Stimulated activated naive B cell treated with anti-CD40 and anti-IgM and Interleukin-4, amounts not matched to agents 10 μg/mL and 1 μg/mL and 100 μg/mL, for 72 hours (primary cell): ENCODE measurements around the gene SCN2B.
A peak's percentile ranks its signal among the peaks of the same experiment; 100 is the strongest.

Source experiments
- ATAC-seq, 2 donors: fragments of 150-1000 bp; cut with Tn5 transposase; replicated peaks; 2 replicates each; pipeline ENCODE4 v1.10.0; 2021; ENCODE audit warnings: moderate library complexity in 1 of 2
- DNase-seq: peaks from one replicate; pipeline ENCODE4 v3.0.0; 2021
- H3K27ac Mint-ChIP-seq: one replicate; pipeline ENCODE4 v1.8.0; 2022; ENCODE audit warnings: mild to moderate bottlenecking, mixed read lengths
- H3K27me3 Mint-ChIP-seq, 2 donors: one replicate each; pipeline ENCODE4 v1.8.0; 2022; ENCODE audit warnings: mixed read lengths in 2 of 2
- H3K36me3 Mint-ChIP-seq, 2 donors: one replicate each; pipeline ENCODE4 v1.8.0; 2022; ENCODE audit warnings: mixed read lengths in 2 of 2, mild to moderate bottlenecking in 1 of 2
- H3K4me1 Mint-ChIP-seq, 2 donors: one replicate each; pipeline ENCODE4 v1.8.0; 2022; ENCODE audit warnings: mixed read lengths in 2 of 2, mild to moderate bottlenecking in 1 of 2
- H3K4me3 Mint-ChIP-seq, 2 donors: one replicate each; pipeline ENCODE4 v1.8.0; 2022; ENCODE audit warnings: mild to moderate bottlenecking in 2 of 2, mixed read lengths in 2 of 2, moderate library complexity in 1 of 2
- H3K9me3 Mint-ChIP-seq, 2 donors: one replicate each; pipeline ENCODE4 v1.8.0; 2022; ENCODE audit warnings: mixed read lengths in 2 of 2, mild to moderate bottlenecking in 1 of 2

The SCN2B gene

DNA sequence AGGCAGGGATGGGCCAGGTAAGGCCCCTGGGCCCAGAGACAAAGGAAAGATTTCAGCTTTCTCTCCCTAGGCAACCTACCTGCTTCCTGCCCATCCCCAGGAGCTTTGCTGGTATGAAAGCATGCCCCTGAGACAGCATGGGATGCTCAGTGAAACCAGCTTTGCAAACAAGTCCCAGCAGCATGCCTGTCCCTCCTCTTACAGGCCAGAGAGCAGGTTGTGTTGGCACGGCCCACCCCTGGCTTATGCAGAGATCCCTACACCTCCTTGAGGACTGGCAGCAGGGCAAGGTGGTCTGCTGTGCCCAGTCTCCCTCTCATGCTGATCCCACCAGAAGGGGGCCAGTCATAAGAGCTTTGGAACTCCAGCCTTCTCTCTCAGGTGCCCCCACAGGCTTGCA lies 26.9 kb downstream of the SCN2B start:
- Mint-ChIP-seq H3K27ac (no peak overlapping the region), H3K36me3 (no peaks in the 10 kb centered on the region), H3K9me3 (no peaks in the 10 kb centered on the region), H3K27me3 (peaks cover 61 to 87% of the 10 kb centered on the region in 2 donors), H3K4me3 (no peak overlapping the region), H3K4me1 (peaks cover 8 to 17% of the 10 kb centered on the region in 2 donors)
- ATAC-seq (no peak), DNase-seq (no peak)

DNA sequence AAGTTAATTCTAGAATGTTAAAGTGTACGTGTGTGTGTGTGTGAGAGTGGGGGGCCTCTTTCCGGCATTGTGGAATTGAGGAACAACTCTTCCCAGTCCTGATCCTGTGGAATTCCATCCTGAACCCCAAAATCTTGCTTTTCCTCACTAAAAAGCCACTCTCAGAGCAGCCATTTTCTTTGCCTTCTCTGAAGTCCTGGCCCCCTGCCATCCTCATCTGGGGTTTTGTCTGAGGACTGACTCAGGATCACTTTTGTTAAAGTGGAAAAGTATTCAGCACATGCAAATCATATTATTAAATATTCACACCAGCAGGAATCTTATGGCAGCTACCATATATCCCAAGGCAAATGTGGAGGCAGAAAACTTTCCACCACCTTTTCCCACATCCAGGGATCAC lies 27.6 kb downstream of the SCN2B start:
- Mint-ChIP-seq H3K4me1 (peaks cover 6 to 14% of the 10 kb centered on the region in 2 donors), H3K27me3 (peaks cover 62 to 87% of the 10 kb centered on the region in 2 donors), H3K27ac (no peak overlapping the region), H3K36me3 (no peaks in the 10 kb centered on the region), H3K4me3 (no peak overlapping the region), H3K9me3 (no peaks in the 10 kb centered on the region)
- ATAC-seq (no peak), DNase-seq (no peak)

DNA sequence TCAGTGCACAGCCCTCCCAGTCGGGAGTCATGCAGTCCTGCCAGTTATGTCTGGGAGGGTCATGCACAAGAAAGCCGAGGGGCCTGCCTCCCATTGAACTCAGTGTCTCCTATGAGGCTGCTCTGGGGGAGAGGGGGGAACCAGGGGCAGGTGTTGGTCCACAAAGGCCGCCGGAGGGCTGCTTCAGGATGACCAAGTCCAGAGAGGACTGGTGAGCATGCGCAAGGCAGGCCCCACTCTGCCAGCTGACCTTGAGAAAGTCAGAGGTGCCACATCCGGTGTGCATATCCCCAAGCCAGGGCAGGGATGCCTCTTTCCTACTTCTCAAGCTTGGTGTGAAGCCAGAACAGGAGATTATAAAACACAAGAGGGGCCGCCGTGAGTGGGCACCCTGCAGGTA lies 28.2 kb downstream of the SCN2B start:
- no peak for DNase-seq

DNA sequence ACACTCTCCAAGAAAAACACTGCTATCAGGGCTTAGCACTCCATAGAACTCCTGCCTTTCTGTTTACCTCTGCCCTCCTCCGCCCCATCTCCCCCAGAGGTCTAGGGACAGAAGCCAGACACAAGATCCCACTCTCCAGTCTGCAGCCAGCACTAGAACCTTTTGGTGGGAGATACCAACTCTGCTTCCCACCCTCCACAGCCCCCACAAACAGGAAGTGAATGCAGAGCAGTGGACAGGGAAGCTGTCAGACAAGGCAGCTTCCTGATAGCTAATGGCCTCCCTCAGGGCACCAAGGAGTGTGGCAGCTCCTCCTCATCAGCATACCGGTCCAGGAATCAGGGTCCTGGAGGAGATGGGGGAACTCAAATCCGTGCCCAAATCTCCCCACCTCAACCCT lies 28.9 kb downstream of the SCN2B start:
- Mint-ChIP-seq H3K9me3 (no peaks in the 10 kb centered on the region), H3K36me3 (no peaks in the 10 kb centered on the region), H3K27me3 (peaks cover 60 to 82% of the 10 kb centered on the region in 2 donors), H3K27ac (no peak overlapping the region), H3K4me1 (peaks cover 3 to 6% of the 10 kb centered on the region in 2 donors), H3K4me3 (no peak overlapping the region)
- DNase-seq (no peak), ATAC-seq (no peak)

More for the DNA sequence above, 28.2 kb downstream of the SCN2B start:
- ATAC-seq, result no peak
- no peaks in the 10 kb centered on the region for H3K36me3 Mint-ChIP-seq
- peaks cover 59 to 85% of the 10 kb centered on the region in 2 donors for H3K27me3 Mint-ChIP-seq
- no peak overlapping the region for H3K4me3 Mint-ChIP-seq
- no peaks in the 10 kb centered on the region for H3K9me3 Mint-ChIP-seq
- H3K27ac Mint-ChIP-seq, result no peak overlapping the region
- H3K4me1 Mint-ChIP-seq, result peaks cover 2 to 8% of the 10 kb centered on the region in 2 donors

DNA sequence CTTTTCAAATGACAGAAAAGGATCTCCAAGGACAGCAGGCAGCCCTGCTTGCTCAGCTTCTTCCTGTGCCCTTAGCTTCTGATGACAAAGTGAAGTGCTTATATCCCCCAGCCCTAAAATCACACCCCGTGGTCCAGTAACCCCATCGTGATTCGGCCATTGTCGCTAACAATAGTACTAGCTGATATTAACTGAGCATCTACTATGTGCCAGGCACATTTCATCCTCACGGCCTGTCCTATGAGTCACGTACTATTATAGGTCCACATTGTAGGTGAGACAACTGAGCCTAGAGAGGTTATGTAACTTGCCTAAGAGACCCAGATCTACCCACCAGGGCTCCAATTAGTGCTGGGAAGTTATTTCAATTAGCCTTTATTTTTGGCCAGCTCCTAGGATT lies 29.9 kb downstream of the SCN2B start:
- Mint-ChIP-seq H3K4me1 (peaks cover 3 to 6% of the 10 kb centered on the region in 2 donors), H3K36me3 (no peaks in the 10 kb centered on the region), H3K27ac (no peak overlapping the region), H3K4me3 (peak overlapping the region; percentile 72 to 86), H3K27me3 (peaks cover 64 to 85% of the 10 kb centered on the region in 2 donors), H3K9me3 (no peaks in the 10 kb centered on the region)
- ATAC-seq, result no peak
- DNase-seq, result no peak

DNA sequence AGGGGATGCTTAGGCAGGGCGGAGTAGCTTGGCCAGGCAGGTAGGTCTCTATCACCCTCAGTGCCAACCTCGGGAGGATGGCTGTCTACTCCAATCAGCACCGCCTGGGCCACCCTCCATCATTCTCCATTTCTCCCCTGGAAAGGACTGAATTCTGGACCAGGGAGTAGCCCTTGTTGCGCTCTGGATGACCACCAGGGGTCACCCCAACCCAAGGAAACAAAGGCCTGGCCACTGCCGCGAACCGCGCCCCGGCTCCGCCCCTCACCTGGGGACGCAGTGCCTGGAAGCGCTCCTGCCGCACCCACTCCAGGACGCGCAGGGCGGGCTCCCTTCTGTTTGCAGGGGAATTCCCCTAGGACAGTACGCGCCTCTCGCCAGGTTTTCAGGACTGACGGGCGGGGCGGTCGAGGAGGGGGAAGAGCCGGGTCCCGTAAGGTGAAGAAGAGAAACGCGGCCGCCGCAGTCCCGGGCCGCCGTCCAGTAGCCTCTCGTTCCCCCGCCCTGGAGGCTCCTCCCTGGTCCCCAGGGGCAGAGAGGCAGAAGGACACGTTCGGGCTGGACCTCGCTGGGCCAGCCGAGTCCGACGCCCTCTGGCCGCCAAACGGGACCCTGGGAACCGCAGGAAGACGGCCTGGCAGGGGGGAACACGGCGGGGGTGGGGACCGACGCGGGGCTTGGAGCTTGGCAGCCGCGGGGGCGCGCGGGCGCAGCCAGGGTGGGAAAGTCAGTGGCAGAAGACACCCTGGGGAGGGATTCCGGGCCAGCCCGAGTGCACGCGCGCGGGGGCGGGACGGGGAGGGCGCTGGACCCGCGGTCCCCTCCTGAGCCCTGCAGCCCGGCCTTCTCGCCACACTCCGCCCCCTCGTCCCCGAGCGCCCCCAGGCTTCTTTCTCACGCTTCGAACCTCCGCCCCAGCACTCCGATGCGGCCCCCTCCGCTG lies 30.9 kb downstream of the SCN2B start:
- H3K4me3 Mint-ChIP-seq, result peak overlapping the region; percentile 83 to 86
- peak; percentile 96 for ATAC-seq
- peaks cover 3 to 6% of the 10 kb centered on the region in 2 donors for H3K4me1 Mint-ChIP-seq
- H3K27ac Mint-ChIP-seq, result peak overlapping the region; percentile 70
- peak; percentile 83 for DNase-seq
- H3K27me3 Mint-ChIP-seq, result peaks cover 61 to 83% of the 10 kb centered on the region in 2 donors
- H3K9me3 Mint-ChIP-seq, result no peaks in the 10 kb centered on the region
- no peaks in the 10 kb centered on the region for H3K36me3 Mint-ChIP-seq

DNA sequence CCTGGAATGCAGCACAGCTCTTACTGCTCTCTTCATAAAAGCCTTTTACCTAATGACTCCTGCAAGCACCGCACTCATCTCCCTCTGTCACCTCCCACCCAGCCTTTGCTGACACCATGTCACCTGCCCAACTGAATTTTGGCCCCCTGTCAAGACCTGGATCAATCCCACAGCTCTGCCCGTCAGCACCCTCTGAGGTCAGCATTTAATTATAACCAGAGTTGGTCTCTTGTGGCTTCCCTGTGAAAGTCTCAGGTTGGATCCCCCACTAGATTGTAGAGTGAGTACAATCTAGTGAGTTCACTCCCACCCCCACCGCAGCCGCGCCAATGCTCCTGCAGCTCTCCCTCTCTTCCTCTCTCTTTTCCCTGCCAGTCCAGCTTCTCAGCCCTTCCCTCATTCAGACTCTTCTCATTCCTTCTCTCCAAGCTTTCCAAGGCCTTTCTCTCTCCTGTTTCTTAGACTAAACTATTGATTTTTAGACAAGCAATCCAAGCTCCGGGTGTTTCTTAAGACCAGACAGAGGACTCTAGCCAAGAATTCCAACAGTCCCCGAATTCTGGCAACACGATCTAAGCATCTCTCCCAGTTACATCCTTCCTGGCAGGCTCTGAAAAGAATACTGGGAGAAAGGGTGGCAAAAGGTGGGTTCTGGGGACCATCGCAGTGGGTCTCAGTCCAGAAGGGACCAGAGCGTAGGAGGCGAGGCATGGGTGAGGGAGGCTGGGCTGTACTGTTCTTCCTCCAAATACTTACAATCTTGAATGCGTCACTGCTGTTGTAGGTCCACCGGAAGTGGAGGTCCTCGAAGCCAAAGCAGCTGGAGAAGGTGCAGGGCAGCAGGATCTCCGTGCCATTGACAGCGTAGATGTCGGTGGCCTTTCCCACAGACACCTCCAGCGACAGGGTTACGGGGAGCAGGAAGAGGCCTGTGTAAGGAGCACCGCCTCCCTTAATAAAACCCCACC lies 31.9 kb downstream of the SCN2B start:
- Mint-ChIP-seq H3K9me3 (no peaks in the 10 kb centered on the region), H3K27ac (no peak overlapping the region), H3K4me3 (no peak overlapping the region), H3K36me3 (no peaks in the 10 kb centered on the region), H3K27me3 (peaks cover 65 to 80% of the 10 kb centered on the region in 2 donors), H3K4me1 (peaks cover 3 to 6% of the 10 kb centered on the region in 2 donors)
- ATAC-seq (no peak), DNase-seq (no peak)

DNA sequence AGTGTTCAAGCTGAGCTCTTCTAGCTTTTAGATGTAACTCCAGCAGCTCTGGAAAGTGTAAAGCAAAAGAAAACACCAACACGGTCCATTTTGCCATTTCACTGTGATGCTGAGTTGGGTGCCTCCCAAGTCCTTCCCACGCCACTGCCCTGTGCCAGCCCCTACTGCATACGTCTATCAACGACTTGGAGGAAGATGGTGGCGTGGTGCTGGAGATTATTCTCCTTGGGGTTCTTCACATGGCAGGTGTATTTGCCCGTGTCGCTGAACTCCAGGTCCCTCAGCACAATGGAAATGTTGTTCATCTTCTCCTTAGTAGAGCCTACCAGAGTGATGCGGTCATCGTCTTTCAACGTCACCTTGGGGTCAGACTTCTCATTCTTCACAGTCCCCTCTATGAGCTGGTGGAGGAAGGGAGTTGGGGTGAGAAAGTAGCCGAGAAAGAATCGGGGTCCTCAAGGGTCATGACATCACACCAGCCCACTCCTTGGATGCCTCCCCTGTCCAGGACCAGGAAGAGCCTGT lies 32.7 kb downstream of the SCN2B start:
- Mint-ChIP-seq H3K4me1 (peaks cover 3 to 6% of the 10 kb centered on the region in 2 donors), H3K9me3 (no peaks in the 10 kb centered on the region), H3K36me3 (no peaks in the 10 kb centered on the region), H3K27me3 (peaks cover 66 to 77% of the 10 kb centered on the region in 2 donors), H3K4me3 (no peak overlapping the region), H3K27ac (no peak overlapping the region)
- ATAC-seq (no peak), DNase-seq (no peak)

DNA sequence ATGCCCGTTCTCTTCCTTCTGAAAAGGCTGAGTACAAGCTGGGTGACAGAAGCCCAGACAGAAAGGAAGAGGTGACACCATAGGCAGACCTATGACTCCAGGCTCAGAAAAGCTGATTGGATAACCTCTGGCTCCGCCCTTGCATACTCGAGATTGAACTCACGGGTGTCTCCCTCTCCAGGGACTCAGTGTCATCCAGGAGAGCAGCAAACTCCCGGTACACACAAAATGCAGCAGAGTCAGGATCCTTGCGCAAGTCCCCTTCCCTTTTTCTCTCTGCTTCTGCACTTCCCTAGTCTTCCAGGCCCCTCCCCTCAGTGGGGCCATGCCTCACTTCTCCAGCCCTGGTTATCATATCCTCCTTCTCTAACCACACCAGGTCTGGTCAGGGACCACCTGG lies 33.6 kb downstream of the SCN2B start:
- Mint-ChIP-seq H3K9me3 (no peaks in the 10 kb centered on the region), H3K4me1 (peaks cover 3 to 6% of the 10 kb centered on the region in 2 donors), H3K4me3 (no peak overlapping the region), H3K27me3 (peaks cover 62 to 77% of the 10 kb centered on the region in 2 donors), H3K36me3 (no peaks in the 10 kb centered on the region), H3K27ac (no peak overlapping the region)
- DNase-seq, result no peak
- ATAC-seq, result no peak

DNA sequence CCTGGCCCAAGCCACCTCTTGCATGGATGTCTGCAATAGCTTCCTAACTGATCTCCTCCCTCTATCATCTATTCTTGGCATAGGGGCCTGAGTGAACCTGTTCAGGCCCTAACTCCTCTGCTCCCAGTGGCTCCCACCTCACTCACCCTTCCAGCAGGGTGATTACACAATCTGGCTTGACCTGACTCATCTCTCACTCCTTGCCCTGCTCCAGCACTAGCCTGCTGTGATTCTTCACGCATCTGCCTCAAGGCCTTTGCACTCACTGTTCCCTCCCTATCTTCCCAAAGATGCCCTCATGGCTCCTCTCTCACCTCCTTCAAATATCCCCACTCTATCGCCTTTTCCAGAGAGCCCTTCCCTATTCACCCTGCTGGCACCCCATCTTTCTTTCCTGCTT lies 34.4 kb downstream of the SCN2B start:
- no peak for ATAC-seq
- Mint-ChIP-seq H3K9me3 (no peaks in the 10 kb centered on the region), H3K36me3 (no peaks in the 10 kb centered on the region), H3K27me3 (peaks cover 58 to 75% of the 10 kb centered on the region in 2 donors), H3K4me1 (peaks cover 3 to 6% of the 10 kb centered on the region in 2 donors), H3K4me3 (no peak overlapping the region), H3K27ac (no peak overlapping the region)
- no peak for DNase-seq

DNA sequence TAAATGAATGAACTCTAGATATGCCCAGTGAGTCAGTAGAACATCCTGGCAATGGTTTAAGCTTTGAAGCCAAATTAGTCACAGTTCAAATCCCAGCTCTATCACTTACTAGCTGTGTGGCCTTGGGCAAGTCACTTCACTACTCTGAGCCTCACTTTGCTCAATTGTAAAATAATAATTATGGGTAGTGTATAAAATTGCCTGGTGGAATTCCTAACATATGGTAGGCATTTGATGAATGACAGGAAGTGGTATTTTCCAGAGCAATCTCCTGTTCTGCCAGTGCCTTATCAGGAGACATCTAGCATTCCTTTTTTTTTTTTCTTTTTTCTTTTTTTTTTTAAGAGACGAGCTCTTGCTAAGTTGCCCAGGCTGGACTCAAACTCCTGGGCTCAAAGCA lies 36.9 kb downstream of the SCN2B start:
- Mint-ChIP-seq H3K27me3 (peaks cover 62 to 73% of the 10 kb centered on the region in 2 donors), H3K9me3 (no peaks in the 10 kb centered on the region), H3K27ac (no peak overlapping the region), H3K4me1 (peaks cover 0 to 3% of the 10 kb centered on the region in 2 donors), H3K4me3 (no peak overlapping the region), H3K36me3 (no peaks in the 10 kb centered on the region)
- ATAC-seq (no peak), DNase-seq (no peak)

DNA sequence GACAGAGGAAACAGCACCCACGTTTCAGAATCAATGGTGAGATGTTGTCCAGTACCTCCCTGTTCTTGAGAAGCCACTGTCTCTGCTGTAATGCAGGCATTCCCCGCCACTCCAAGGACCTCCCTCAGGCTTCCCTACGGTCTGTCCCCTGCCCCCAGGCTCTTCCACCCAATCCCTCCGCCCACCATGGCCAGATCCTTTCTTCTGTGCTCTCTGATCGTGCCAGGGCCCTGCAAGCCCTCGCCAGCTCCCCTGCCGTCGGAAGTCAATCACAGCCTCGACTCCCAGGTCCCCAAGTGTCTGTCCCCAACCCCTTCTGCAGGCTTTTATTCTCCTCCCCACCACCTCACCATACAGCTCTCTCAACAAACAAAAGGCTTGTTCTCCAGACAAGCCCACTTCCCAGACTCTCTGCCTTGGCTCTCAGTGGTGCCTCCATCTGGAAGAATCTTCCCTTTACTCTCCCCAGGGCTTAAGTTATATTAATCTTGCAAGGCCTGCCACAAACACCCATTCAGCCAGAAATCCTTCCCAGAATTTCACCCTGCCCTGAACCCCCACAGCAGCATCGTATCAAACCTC lies 37.5 kb downstream of the SCN2B start:
- Mint-ChIP-seq H3K27me3 (peaks cover 59 to 72% of the 10 kb centered on the region in 2 donors), H3K9me3 (no peaks in the 10 kb centered on the region), H3K27ac (peak overlapping the region; percentile 26), H3K4me1 (peaks cover 0 to 3% of the 10 kb centered on the region in 2 donors), H3K4me3 (no peak overlapping the region), H3K36me3 (no peaks in the 10 kb centered on the region)
- DNase-seq (no peak), ATAC-seq (no peak)

DNA sequence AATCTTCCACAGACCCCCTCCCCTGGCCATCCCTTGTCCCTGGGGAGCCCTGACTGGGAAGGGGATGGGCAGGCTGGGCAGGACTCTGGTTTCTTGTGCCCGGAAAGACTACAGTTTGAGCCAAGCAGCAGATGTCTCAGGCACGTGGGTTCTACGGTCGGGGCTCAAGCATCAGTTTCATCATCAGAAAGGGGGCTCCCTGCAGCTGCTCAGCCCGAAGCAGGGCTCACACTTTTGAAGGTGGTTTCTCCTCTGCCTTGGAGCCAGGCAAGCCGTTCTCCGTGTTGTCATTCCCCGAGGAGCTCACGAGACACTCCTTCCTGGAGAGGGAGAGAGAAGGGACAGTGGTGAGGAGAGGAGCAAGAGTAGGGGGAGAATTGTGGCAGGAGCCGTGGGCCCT lies 39.6 kb downstream of the SCN2B start:
- no peaks in the 10 kb centered on the region for H3K36me3 Mint-ChIP-seq
- ATAC-seq (no peak), DNase-seq (no peak)
- H3K4me1 Mint-ChIP-seq, result no peaks in the 10 kb centered on the region
- H3K4me3 Mint-ChIP-seq, result no peak overlapping the region
- peaks cover 46 to 58% of the 10 kb centered on the region in 2 donors for H3K27me3 Mint-ChIP-seq
- no peaks in the 10 kb centered on the region for H3K9me3 Mint-ChIP-seq
- no peak overlapping the region for H3K27ac Mint-ChIP-seq

DNA sequence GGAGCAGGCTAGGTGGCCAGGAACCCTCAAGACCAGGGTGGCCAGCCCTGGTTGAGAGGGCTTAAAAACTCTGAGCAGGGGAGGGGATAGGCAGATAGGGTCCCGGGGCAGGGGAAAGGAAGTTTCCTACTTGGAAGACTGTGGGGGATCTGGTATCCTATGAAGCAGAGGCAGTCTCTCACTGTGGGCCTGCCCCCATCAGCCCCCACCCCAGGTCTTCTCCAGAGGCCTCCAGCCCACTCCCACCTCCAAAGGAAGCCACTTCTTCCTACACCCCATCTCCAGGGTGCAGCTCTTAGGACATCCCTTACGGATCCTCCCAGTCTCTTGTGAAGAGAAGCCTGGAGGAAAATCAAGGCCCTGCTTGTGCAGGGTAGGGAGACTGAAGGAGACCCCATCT lies 40.1 kb downstream of the SCN2B start:
- no peaks in the 10 kb centered on the region for H3K4me1 Mint-ChIP-seq
- H3K4me3 Mint-ChIP-seq, result no peak overlapping the region
- DNase-seq (no peak), ATAC-seq (no peak)
- H3K27me3 Mint-ChIP-seq, result peaks cover 43 to 56% of the 10 kb centered on the region in 2 donors
- no peaks in the 10 kb centered on the region for H3K9me3 Mint-ChIP-seq
- H3K27ac Mint-ChIP-seq, result no peak overlapping the region
- H3K36me3 Mint-ChIP-seq, result no peaks in the 10 kb centered on the region
